ENCODE results near the gene MED23.

Gene MED23

DNA sequence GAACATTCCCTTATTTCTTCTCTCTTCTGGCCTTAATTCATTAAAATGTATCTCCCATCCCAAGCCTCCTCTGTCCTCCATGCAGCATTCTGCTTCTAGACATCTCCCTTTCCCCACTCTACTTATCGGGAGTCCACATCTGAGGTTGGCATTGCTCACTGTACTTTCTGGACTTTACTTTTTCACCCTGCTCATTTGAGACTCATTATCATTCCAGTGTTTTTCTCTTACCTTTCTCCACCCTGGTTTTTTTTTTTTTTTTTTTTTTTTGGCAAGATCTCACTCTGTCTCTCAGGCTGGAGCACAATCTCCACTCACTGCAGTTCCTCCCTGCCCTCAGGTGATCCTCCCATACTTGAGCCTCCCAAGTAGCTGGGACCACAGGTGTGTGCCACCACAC is 13.5 kb upstream of the MED23 start:
- no peak for DNase-seq (ENCODE audit: low read depth)

DNA sequence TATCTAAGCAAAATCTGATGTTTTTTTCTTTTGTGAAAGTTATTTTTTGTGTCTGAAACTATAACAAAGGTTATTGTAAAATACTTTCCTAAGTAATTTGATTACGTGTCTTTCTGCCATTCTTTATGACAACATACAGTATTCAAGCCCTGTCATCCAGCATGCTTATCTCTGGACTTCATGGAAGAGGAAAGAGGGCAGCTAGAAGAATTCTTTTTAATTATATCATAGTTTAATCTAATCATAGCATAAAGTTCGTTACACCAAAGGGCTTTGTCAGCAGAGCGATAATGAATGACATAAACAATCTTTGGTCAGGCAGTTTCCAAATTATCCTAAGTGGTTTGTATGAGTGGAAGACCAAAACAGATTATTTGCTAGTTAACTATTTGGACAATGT is 12.5 kb upstream of the MED23 start:
- no peak for DNase-seq (ENCODE audit: low read depth)

DNA sequence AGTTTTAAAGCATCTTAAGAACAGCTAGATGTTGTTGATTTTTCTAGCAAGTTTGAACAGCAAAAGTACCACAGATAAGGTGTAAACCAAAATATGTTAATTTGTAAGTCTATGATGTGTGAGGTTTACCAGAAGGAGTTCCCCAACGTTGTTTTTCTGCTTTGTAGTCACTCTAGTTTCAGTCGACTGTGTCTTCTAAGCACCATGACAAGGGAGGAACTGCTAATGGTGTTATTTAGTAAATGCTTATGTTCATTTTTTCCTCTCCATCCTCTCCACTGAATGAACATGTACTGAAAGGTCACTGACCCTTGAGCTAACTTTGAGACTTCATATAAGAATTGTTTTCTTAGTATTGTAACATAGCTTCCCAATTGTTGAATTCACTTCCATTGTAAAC is 12.1 kb upstream of the MED23 start:
- DNase-seq (ENCODE audit: low read depth): no peak

DNA sequence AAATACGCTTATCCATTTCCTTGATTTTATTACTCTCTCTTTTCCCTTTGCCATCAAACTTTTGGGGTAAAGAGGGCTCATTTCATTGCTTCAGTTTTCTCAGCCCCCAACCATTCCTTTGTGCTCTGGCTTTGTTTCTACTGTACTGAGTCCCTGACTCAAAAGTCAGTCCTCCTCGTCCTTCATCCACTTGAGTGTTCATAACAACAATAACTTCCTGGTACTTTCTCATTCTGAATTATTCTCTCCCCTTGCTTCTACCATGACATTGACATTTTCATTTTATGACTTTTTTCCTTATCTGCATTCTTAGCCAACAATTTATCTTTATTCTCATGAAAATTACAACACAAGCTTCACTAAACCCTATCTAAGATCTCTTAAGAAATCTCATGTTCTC is 10.0 kb upstream of the MED23 start:
- no peak for DNase-seq (ENCODE audit: low read depth)

DNA sequence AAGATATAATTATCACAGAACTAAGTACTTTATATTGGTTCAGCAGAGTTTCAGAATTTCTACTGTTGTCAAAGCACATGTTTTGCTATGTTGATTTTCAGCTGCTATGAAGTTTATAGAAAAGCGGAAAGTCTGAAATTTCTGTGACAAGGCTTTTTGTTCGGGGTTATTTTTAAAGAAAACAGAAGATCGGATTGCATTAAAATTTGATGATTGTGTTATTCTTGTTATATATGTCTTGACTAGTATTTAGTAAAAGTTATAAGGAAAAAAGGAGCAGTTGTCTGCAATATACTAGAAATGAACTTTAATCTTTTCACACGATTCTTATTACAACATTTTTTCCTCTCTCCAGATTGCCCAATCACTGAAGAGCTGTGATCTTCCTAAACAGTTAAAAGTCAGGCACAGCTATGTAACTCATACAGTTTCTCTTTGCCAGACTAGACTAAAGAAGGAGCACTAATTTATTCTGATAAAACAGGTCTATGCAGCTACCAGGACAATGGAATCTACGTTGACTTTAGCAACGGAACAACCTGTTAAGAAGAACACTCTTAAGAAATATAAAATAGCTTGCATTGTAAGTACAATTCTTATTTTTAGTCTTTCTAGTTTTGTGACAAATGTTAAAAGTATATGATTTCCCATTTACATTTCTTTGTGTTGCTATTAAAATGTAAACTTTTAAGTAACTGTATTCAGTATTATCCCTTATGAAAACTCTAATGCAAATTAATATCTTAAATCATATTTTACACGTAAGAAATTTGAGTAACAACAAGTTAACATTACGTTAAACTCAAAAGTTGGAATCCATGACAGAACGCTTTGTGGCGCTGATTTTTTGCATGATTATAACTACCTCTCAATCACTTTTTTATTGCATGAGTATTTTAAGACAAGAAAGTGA is 9.1 kb upstream of the MED23 start, which contains the start of gene ENPP3:
ENPP3 (plus strand) TSS at position 423 of the 913 bp plus-strand sequence; CDS start at position 506, 83 bp downstream.
- DNase-seq (ENCODE audit: low read depth): no peak

DNA sequence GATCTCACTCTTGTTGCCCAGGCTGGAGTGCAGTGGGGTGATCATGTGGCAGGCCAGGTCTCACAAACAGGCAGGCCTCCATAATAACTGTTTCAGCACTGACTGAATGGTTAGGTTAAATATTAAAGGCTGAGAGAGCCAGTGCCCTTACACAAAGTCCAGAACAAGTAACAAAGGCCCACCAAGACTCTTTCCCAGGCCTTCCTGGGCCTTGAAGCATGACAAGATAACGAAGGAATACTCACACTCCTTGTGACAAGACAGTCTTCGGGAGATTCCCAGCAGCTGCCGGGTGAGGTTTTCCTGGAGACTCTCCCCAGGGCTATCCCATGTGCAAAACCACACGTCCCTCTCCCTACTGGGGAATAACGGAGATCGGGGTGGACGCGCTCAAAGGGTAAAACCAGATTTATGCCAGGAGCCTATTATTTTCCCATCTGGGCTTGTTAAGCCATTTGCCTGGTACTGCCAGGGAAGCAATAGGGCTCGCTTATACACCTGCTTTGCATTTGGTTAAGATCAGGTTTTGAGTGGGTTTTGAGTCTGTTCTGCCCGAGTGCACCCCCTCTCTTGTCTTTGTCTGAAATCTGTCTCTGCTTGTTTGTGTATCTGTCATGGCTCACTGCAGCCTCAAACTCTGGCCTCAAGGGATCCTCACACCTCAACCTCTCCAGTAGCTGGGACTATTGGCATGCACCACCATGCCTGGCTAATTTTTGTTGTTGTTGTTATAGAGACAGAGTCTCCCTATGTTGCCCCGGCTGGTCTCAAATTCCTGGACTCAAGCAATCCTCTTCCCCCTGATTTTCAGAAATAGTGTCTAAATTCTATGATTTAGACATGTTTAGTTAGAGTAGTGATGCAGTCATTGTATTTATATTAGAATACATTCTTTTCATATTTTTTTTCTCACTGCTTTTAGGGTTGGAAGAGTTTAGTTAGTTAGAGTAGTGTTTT is 7.6 kb upstream of the MED23 start:
- no peak for DNase-seq (ENCODE audit: low read depth)

DNA sequence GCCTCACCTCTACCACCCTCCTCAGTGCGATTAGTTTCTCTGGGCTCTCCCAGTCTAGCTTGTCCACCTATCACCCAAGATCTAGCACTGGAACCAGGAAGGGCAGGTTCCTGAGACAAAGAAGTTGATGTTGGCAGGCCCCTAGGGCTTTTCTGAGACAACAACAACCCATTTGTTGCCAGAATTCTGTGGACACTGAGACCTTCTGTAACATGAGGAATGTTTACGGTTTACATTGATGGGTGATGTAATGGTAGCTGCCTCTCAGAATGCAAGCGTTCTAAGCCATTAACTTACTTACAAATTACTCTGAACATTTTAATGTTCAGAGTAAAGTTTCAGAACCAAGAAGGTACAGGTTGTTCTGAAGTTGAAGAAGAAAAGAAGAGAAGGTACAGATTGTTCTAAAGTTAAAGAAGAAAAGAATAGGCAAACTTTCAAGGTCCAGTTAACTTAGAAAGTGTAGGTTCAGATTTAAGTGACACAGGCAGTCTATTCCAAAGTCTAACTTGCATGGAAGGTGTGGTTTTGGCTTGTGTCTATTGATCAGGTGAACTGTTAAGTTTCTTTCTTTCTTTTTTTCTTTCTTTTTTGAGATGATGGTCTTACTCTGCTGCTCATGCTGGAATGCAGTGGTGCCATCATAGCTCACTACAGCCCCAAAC is 3.7 kb upstream of the MED23 start:
- DNase-seq (ENCODE audit: low read depth): no peak

DNA sequence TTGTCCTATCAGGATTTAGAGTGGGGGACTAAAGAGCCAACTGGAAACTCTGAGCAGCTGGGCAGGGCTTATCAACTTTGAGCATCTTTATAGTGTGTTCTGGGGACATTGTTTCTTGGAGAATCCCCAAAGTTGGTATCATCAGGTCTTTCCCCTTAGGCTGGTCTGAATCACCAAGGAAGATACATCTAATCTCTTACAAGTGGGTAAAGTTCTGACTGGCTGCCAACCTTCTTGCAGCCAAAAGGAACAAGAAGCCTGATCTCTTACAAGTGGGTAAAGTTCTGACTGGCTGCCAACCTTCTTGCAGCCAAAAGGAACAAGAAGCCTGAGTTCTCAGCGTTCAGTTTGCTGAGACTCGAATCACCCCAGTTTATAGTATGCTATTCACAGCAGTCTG is 1.6 kb upstream of the MED23 start:
- DNase-seq (ENCODE audit: low read depth): no peak

DNA sequence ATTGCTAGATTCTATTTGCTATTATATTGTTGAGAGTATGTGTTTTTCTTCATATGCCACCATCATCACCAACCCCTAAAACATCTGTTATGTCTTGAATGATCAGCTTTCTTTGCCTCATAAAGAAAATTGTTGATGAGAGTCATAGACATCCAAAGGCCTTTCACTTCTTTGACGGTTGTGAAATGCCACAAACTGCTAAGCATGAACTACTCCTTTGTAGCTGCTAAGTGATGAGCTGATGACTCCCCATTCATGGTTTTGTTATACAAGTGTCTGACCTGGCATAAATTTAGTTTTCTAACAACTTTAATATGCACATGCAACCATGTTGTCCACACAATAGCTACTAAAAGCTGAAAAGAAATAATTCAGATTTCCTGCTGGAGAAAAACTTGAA is 684 bp upstream of the MED23 start:
- DNase-seq (ENCODE audit: low read depth): no peak

DNA sequence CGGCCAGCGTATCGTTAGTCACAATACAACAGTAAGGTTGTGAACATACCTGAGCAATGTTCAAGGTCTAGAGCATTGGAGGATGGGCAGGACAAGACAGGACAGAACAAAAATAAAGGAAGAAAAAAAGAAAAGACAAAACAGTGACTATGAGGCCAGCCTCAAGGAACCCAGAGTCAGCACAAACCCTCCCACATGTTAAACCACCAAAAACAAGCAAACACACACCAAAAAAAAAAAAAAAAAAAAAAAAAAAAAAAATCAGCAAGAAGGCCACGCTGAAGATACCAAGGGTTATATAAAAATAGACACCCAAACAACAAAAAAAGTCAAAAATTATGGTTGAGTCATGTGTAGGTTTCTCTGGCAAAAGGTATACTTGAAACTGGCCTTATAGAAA is 12.8 kb downstream of the MED23 start:
- no peak for DNase-seq (ENCODE audit: low read depth)

DNA sequence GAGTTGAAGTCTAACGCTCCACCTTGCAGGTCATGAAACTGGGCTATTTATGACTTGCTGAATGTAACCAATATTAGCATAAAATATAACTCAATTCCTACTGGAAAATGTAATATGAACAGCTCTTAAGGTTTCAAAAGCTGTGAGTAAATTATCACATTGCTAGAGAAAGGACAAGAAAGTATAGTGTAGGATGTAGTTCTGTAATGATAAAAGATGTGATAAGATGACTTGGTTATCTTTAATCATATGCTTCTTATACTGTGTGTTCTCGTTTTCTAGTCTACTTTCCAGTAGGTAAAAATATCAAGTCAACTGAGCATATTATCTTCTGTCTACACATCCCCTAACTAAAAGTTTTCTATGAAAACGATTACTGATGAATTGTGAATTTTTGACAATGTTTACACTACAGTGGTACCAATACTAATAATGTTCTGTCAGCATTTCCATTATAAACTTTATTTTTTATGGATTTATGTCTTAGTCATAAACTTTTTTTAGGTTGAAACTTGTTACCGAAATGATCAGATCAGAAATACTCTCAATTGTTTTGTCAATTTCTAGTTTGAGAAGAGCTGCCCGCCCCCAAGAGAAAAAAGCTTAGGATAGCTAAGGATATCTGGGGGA is 14.6 kb downstream of the MED23 start:
- DNase-seq (ENCODE audit: low read depth): no peak

DNA sequence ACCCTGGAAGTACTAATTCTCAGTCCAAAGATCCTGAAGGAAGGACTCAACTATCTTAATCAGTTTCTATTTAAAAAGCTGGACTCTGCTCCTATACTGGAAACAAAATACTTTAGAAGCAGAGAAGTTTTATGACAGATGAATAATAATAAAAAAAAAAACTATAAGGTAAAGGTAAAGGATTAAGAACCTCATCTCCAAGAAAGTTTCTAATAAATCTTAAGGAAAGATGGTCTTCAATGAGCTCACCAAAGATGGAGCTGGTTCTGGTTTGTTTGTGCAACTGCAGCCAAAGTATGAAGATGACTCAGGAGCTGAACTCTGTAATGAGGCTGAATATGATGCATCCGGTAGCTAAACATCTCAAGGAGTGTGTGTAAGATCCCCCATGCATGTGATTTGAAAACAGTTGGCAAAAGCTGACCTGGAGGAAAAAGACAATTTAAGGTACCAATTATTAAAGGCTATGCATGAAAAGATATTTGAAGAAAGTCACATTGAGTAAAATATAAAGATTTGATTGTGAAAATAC is 25.2 kb downstream of the MED23 start:
- no peak for DNase-seq (ENCODE audit: low read depth)

DNA sequence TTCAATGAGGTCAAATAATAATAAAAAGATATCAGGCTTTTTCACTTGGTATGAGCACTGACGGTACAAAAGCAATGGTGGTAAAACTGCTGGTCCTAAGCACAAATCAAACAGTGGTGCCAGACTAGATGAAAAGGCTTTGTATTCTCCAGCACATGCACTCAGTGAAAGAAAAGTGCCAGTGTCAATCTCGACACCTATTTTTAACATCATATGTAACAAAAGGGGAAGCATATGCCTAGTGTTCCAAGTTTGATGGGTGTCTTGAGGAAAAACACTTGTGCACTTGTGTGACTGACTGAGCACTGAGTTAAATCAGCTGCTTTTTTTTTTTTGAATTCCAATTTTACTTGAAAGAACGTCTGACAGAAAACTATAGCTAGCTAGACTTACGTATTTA is 27.3 kb downstream of the MED23 start:
- no peak for DNase-seq (ENCODE audit: low read depth)

DNA sequence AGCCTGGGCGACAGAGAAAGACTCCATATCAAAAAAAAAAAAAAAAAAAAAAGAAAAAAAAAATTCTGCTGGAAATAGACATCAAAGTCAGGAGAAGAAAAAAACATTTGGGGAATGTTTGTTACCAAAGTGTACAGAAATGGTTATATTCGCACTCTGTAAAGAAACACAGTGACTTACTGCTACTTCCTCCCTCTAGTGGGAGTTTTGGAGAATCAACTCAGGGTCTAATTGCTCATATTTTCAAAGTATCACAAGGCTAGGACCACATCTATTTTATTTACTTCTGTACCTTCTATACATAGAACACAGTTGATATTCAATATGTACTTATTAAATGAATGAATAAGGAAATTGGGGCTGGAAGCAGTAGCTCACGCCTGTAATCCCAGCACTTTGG is 30.6 kb downstream of the MED23 start:
- no peak for DNase-seq (ENCODE audit: low read depth)

DNA sequence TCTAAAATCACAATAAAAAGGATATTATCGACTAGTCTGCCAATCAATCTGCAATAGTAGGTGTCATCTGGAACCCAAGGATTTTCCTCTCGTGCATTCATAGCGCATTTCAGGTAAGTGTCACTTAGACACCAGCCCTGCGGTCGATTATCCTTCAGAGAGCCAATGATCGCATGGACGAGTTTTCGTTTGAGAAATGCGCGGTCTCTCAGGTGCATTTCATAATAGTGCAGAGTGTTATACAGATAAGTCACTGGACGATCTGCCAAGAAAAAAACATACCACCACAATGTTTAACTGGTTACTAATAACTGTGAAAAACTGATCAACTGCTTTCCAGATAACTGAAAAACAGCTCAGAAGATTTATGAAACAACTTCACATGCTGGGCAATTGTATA is 34.0 kb downstream of the MED23 start:
- no peak for DNase-seq (ENCODE audit: low read depth)

DNA sequence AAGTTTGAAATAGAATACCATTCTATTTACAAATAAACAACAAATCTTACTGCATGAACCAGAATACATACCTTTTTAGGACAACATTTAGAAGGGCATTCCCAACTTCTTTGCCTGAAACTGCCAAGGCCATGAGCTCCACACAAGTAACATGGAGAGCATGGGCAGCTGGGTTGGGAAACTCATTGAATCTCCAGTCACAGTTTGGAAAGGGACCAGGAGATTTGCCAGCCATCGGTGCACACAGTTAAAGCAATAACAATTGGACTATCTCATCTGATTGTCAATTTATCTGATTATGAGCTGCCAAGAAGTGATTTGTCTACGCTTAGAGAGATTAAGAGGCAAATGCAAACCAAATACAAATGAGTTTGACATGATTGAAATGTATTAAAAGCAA is 35.1 kb downstream of the MED23 start:
- no peak for DNase-seq (ENCODE audit: low read depth)

DNA sequence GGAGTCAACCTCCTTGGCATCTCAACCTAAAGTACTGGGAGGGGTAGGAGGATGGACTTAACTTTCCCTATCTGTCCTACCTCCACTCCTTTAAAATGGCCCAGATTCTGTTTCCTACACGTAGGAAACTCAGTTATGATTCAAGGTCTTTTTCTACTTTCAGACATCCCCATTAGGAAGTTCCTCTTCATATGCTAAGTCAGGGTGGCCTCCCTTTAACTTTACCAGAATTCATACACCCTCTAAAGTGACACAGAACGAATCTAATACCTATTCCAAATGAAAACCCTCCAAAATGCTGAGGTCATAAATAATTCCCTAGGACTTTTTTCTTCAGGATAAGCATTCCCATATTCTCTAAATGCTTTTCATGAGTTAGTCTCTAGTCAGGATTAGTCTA is 39.4 kb downstream of the MED23 start:
- no peak for DNase-seq (ENCODE audit: low read depth)

DNA sequence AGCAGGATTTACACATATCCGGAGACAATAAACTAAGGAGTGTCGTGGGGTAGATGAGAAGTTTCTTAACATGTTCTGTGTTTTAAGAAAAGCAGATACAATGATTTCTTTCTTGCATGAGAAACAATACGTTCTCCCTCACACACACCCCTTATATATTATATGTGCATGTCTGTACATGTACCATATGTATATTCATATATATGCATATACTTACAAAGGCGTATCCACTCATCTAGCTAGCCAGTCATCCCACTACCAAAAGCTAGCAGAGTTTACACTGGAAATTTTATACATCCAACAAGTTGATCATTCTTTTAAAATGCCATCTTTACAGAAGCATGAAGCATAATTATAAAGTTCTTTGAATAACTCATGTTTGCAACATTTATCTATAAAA is 40.1 kb downstream of the MED23 start:
- no peak for DNase-seq (ENCODE audit: low read depth)

DNA sequence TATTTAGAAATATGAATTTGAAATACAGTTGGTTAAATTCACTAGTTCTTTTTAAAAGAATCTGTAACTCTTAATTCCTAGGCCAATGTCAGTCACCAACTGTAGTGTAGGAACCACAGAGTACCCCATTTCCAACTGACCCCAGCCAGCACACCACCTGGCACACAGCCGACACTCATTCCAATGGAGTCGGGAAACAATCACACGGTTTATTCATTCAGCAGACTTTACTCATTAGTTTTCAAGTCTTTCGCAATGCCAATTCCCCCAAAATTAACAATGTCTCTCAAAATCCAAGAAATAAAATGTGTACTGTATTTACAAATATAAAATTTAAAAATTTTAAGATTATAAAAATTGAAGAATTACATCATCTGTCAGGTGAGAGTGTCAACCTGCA is 41.5 kb downstream of the MED23 start:
- no peak for DNase-seq (ENCODE audit: low read depth)

DNA sequence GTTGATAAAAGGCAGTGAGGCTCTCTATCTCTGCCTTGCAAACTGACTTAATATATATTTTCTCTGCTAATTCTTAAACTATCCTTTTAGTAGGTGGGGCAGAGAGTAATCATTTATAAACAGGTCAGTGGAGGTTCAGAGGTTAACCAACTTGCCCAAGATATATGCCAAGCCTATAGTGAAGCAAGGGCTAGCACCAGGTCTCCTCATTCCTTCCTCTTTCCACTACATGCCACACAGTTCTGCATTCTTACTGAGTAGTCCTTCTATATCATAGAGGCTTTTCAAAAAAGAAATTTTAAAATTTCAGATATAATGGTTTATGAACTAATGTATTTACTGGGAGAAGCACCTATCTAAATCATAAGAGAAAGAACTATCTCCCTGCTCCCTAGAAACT is 46.5 kb downstream of the MED23 start:
- no peak for DNase-seq (ENCODE audit: low read depth)

DNA sequence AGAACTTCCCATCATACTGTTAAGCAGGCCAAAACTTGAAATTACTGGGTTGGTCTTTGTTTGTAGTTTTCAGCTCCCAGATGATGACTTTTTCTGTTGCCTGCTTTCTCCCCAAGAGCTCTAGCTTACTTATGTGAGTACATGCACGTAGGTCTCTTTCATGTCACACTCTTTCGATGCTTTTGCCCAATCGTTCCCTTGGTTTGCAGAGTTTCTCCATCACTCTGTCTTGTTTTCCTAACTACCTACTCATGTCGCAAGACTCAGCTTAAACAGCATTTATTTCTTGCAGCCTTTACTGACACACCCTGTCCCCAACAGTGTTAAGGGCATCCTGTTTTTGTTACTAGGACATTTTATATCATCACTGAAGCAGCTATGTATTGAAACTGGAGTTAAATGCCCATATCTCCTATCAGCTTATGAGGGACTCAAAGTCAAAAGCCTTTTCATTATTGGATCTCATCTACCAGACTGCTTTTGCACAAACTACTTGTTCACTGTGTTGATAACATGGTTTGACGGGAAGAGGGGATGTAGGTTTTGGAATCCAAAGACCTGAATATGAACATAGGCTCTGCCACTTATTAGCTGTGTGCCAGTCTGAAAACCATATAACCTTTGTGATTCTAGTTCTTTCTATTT is 52.1 kb downstream of the MED23 start:
- DNase-seq (ENCODE audit: low read depth): no peak

Data from activated T-helper 1 cell treated with Interleukin-2 at 50 U/mL for 16 hours (primary cell).